ENCODE results near the gene RUNX1.

The RUNX1 gene

GRCh38 chr21:34743831-34744230 is 305.3 kb downstream of the RUNX1 start:
- no peak for DNase-seq (ENCODE audit: low read depth, low spot score)

- no peak for DNase-seq (ENCODE audit: low read depth, low spot score)
These were observed 305.8 kb downstream of the RUNX1 start for GRCh38 chr21:34743285-34743684.

- no peak for DNase-seq (ENCODE audit: low read depth, low spot score)
These were observed 308.9 kb downstream of the RUNX1 start for GRCh38 chr21:34740198-34740597.
